GM12872 (cell line): ENCODE results near the gene DAAM1.

Source experiments
- TF ChIP-seq, protein P1 (sequence below): IDR thresholded peaks from 3 replicates; pipeline ENCODE4 v1.5.1; 2011; ENCODE audit warnings: low read depth, mild to moderate bottlenecking, low read length, moderate library complexity; ENCODE audit not compliant: insufficient read depth

The DAAM1 gene

DNA sequence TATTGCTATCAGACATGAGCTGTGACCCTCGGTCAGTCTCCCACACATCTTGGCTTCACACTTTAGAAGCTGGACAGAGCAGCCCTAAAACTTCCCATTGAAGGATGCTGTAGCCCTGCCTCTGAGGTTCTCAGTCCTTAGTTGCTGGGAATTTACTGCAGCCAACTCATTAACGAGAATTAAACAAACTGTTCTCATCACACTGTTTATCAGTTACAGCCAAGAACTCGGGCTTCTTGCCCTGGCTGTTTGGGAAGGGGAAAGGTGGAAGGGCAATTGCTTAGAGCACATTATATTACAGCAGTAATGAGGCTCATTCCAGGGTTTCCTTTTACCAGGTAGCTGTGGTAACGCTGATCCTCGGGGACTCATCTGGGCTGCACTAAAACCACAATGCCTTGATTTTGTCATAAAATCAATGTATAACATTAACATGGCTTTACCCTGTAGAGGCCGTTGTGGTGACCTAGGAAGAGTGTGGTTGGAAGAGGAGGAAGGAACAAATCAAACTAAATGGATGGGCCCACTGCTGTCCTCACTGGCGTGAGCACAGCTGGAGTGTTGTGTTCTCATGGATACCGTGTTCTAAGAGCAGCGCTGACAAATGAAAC, 189.6 kb downstream of the DAAM1 start:
- TF ChIP-seq, protein P1, sequence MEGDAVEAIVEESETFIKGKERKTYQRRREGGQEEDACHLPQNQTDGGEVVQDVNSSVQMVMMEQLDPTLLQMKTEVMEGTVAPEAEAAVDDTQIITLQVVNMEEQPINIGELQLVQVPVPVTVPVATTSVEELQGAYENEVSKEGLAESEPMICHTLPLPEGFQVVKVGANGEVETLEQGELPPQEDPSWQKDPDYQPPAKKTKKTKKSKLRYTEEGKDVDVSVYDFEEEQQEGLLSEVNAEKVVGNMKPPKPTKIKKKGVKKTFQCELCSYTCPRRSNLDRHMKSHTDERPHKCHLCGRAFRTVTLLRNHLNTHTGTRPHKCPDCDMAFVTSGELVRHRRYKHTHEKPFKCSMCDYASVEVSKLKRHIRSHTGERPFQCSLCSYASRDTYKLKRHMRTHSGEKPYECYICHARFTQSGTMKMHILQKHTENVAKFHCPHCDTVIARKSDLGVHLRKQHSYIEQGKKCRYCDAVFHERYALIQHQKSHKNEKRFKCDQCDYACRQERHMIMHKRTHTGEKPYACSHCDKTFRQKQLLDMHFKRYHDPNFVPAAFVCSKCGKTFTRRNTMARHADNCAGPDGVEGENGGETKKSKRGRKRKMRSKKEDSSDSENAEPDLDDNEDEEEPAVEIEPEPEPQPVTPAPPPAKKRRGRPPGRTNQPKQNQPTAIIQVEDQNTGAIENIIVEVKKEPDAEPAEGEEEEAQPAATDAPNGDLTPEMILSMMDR: no peak

DNA sequence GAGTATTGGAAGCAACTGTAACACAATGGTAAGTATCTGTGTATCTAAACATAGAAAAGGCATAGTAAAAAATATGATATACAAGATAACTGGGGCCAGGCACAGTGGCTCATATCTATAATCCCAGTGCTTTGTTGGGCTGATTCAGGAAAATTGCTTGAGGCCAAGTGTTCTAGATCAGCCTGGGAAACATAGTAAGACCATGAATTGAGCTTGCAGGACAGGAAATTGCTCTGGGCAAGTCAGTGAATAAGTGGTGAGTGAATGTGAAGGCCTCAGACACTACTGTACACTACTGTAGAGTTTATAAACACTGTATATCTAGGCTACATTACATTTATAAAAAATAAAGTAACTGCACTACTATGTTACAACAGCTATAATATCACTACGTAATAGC, 201.5 kb downstream of the DAAM1 start:
- TF ChIP-seq, protein P1: no peak

DNA sequence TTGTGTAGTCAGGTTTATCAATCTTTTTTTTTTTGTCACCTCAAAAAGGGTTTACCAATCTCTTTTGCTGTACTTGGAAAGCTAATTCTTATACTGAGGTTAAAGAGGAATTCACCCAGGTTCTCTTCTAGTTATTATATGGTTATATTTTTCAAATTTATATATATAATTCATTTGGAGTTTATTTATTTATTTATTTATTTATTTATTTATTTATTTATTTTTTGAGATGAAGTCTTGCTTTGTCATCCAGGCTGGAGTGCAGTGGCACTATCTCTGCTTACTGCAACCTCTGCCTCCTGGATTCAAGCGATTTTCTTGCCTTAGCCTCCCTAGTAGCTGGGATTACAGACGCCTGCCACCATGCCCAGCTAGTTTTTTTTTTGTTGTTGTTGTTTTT, 202.9 kb downstream of the DAAM1 start:
- TF ChIP-seq, protein P1: no peak

DNA sequence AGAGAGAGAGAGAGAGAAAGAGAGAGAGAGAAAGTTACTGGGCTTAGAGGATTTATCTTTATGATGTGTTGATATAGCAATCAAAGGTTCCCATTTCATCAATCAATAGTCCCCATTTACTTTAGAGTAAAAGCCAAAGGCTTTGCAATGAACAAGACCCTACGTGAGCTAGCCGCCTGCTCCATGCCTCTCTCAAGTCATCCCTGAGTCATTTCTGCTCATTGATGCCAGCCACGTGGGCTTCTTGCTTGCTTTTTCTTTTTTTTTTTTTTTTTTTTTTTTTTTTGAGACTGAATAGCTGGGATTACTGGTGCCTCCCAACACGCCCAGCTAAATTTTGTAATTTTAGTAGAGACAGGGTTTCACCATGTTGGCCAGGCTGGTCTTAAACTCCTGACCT, 205.8 kb downstream of the DAAM1 start:
- TF ChIP-seq, protein P1: no peak

DNA sequence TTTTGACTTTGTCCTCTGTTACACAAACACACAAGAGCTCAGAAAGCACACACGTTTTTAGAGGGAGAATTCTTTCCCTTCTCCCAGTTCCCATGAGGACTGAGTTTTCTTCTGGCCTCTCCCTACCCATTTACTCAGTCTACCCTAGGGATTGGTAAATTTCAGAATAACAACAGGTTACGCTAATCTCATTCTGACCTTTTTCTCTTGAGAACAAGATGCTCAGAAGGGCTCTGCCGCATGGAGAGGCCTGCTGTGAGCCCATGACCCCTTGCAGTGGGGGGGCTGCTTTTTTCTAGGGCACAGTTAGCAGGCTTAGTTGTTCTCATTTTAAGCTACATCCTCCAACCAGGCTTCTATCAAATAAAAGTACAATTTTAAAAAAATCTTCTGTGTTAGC, 207.2 kb downstream of the DAAM1 start:
- TF ChIP-seq, protein P1: no peak

DNA sequence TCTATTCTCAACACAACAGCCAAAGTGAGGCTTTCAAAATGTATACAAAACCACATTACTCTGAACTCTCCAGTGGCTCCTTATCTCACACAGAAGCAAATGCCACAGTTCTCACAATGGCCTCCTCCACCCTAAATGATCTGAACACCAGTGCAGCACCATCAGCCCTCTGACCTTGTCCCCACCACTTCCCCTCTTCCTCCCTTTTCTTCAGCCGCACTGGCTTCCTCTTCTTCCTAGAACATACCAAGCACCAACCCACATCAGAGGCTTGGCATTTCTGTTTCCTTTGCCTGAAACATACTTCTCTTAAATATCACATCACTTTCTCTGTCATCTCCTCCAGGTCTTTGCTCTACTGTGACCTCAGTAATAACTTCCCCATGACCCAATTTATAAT, 210.4 kb downstream of the DAAM1 start:
- TF ChIP-seq, protein P1: no peak

DNA sequence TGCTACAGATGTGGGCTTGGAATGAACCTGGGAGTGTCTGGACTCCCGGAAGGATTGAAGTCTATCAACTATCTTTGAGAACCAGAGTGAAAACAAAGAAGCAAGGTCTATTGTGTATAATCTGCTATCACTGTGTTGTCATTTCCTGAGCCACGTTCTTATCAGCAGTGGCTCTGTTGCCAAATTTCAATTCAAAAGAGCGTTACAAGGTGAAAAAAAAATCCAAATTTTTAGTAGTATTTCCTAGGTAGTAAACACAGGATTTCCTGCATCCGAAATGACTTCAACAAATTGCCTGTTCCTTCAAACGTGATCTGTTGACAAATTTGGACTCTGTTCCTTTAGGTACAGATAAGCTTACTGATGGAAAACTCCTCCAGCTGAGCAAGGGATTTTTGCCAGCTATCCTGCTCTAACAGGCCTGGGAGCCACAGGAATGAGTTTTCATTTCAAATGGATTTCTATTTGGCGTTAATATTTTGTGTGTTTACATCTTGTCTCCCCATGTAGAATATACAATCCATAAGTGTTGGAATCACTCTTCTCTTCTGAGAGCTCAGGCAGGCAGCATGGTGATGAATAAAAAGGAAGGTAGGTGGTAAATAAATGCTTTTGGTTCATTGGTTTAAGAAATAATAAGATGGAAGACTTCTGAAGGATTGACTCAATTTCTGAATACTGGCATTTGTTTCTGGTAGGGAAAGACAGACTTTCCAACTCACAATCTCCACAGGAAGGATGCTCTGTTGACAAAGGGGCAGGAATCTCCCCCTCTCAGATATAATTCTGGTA, 218.2 kb downstream of the DAAM1 start:
- TF ChIP-seq, protein P1: no peak
